OCI-M2 (cell line): ENCODE data around the gene POLR2C.
"Not testable (repeated sequence)": the region's sequence is repeated elsewhere in the genome, so short reads cannot be mapped to it uniquely, and the experiment has no call there.

ENCODE experiments used
- DNase-seq: peaks from one replicate; lab custom pipeline; 2025; ENCODE audit not compliant: unreplicated experiment; lab: John Stamatoyannopoulos, UW

Gene POLR2C

GRCh38 chr16:57462209-57462977 is at the start of gene POLR2C:
Gene POLR2C, plus strand, starts transcription at chr16:57462679. Its CDS starts 46 bp downstream, at chr16:57462725.
- peak; percentile 52 for DNase-seq

DNA sequence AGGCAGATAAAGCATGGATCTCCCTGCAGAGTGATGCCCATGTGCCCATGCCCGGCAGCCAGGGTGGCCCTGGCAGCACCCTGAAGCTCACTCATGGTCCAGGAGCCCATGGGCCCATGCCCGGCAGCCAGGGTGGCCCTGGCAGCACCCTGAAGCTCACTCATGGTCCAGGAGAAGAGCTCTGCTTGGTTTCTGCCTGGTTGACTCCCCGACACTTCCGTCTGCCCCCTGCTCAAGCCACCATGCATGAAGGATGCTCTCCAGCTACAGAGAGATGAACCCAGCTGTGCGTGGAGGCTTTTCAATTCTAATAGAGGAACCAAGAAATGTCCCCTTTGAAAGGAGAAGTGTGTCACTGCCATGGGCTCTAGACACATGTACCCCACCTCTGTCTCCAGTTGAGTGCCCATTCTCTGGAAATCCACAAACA is 49.2 kb upstream of the POLR2C start:
- DNase-seq = no peak

- DNase-seq = no peak
These were observed 48.7 kb upstream of the POLR2C start for GRCh38 chr16:57413733-57414132.

- no peak for DNase-seq
These were observed 46.4 kb upstream of the POLR2C start for GRCh38 chr16:57416084-57416483.

DNA sequence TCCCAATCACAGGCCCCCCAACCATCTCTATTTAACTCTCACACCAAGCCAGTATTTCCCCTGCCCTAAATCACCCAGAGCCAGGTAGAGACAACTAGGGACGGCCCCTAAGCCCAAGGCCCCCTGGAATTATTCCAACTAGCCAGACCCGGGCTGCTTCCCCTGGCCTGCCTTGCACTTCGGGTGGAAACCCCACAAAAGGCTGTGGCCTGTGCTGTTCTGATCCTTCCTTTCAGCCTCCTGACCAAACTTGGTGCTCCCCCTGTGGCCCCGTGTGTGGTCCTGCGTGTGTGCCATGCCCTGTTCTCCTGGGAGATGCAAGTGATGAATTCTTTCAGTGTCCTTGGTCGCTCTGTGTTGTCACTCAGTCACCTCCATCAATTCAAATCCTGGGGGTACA is 43.0 kb upstream of the POLR2C start:
- no peak for DNase-seq

GRCh38 chr16:57422026-57422944 is 40.2 kb upstream of the POLR2C start:
- DNase-seq = peak; percentile 41

GRCh38 chr16:57423152-57423551 is 39.3 kb upstream of the POLR2C start:
- DNase-seq = no peak

GRCh38 chr16:57424583-57424982 is 37.9 kb upstream of the POLR2C start:
- no peak for DNase-seq

DNA sequence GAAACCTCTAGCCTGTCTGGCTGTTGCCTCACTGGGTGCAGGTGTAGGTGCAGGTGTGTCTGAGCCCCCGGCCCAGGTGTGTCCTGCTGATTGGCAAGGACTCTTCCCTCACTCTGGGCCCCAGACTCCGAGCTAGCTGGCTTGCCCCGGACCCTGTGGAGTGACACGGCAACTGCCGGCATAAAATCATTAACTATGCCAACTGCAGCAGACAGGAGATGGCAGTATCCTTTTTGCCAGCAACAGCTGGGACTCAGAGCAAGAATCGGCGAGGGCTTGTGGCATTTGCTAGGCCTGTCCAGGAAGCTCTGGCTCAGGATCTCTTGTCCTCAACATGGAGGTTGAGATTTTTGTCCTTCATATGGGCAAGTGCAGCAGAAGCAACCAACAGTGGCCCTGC is 36.1 kb upstream of the POLR2C start:
- no peak for DNase-seq

GRCh38 chr16:57427307-57427706 is 35.2 kb upstream of the POLR2C start:
- DNase-seq = no peak

- DNase-seq = no peak
These were observed 34.7 kb upstream of the POLR2C start for GRCh38 chr16:57427824-57428223.

GRCh38 chr16:57430955-57431354 is 31.5 kb upstream of the POLR2C start:
- DNase-seq = no peak

GRCh38 chr16:57432505-57432904 is 30.0 kb upstream of the POLR2C start:
- DNase-seq = no peak

GRCh38 chr16:57432989-57433388 is 29.5 kb upstream of the POLR2C start:
- no peak for DNase-seq

DNA sequence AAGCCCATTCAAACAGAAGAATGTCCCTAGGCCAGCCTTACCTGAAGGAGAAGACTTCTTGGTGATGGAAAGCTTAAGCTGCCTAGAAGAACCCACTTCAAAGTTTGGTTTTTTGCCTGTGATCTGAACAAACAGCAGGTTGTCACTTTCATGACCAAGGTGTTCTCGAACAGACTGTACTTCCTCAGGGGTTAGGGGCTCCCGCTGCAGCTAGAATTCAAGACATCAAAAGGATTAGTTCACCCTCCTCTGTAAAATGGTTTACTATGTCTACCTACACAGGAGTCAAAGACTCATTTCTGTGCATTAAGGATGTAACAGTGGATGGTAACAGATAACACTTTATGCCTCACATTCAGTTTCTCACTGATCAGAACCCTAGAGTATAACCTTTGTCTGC is 28.5 kb upstream of the POLR2C start:
- no peak for DNase-seq

- DNase-seq = no peak
These were observed 26.6 kb upstream of the POLR2C start for GRCh38 chr16:57435838-57436237.

DNA sequence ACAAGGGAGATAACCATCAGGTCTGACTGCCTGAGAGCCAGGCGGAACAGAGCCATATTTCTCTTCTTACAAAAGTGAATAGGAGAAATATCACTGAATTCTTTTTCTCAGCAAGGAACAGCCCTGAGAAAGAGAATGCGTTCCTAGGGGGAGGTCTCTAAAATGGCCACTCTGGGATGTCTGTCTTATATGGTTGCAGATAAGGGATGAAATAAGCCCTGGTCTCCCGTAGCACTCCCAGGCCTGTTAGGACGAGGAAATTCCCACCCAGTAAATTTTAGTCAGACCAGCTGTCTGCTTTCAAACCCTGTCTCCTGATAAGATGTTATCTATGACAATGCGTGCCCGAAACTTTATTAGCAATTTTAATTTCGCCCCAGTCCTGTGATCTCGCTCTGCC is 22.5 kb upstream of the POLR2C start:
- not testable (repeated sequence) for DNase-seq

GRCh38 chr16:57440551-57440950 is 21.9 kb upstream of the POLR2C start:
- not testable (repeated sequence) for DNase-seq

- no peak for DNase-seq
These were observed 17.8 kb upstream of the POLR2C start for GRCh38 chr16:57444711-57445110.

- DNase-seq = no peak
These were observed 17.0 kb upstream of the POLR2C start for GRCh38 chr16:57445510-57445909.

DNA sequence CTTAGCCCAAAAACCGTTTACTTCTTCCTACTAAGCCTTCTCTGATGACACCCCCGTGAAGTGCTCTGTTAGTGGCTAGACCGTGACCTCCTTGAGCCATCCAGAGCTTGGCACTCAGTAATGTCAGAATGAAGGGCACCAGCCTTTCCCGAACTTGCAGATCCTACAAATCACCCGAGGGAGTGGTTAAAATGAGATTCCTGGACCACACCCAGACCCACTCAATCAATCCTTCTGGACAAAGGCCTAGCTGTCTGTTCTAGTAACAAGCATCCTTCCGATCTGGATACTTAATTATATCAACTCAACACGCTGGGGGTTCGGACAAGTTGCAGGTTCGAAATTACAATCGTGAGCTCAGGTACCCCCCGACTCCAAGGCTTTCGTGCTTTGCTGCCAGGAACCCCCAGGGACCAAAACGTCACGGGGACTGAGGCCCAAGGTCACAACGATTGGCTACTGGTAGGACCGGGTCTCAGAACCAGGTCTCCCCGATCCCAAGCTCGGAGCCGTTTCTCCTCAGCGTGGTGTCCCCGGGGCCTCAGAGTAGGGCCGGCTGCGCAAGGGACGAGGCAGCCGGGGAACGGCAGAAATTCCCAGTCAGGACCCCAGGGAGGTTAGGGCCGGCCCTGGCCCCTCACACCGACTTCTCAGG is 15.8 kb upstream of the POLR2C start:
- DNase-seq = no peak
